Type B pancreatic cell (in vitro differentiated cells): Measurements from ENCODE around the gene TNNT1. TPM values are rescaled to one million over a fixed set of nuclear protein-coding genes. Genes with fewer than 3 reads are reported as not detected.
"Not testable (repeated sequence)": the region's sequence is repeated elsewhere in the genome, so short reads cannot be mapped to it uniquely, and the experiment has no call there.

ENCODE experiments used
- DNase-seq: peaks from one replicate; pipeline ENCODE4 v3.0.0; 2021; ENCODE audit warnings: mixed read lengths; ENCODE audit not compliant: unreplicated experiment; ENCODE audit errors: extremely low spot score
- H3K27ac Mint-ChIP-seq: 2 replicates; pipeline ENCODE4 v1.8.0; 2021; ENCODE audit warnings: mild to moderate bottlenecking, mixed read lengths
- H3K27me3 Mint-ChIP-seq: 2 replicates; pipeline ENCODE4 v1.8.0; 2021; ENCODE audit warnings: mixed read lengths
- H3K36me3 Mint-ChIP-seq: 2 replicates; pipeline ENCODE4 v1.8.0; 2021; ENCODE audit warnings: mixed read lengths
- H3K4me1 Mint-ChIP-seq: one replicate; pipeline ENCODE4 v1.8.0; 2021; ENCODE audit warnings: mixed read lengths; ENCODE audit not compliant: unreplicated experiment
- H3K4me3 Mint-ChIP-seq: 2 replicates; pipeline ENCODE4 v1.8.0; 2021; ENCODE audit warnings: mild to moderate bottlenecking, mixed read lengths
- H3K9me3 Mint-ChIP-seq: 2 replicates; pipeline ENCODE4 v1.8.0; 2021; ENCODE audit warnings: mixed read lengths
- total RNA-seq: library from RNA; stranded (reverse); gene quantifications from 2 replicates; pipeline ENCODE4 v1.2.1, GENCODE V29; 2021; ENCODE audit warnings: low replicate concordance
- TF ChIP-seq, protein P1 (sequence below): fragments of 200-600 bp; sonication (generic); conservative IDR thresholded peaks from 2 replicates; pipeline ENCODE4 v1.5.0; 2021; ENCODE audit warnings: antibody characterized with exemption, mild to moderate bottlenecking

TNNT1 gene
- total RNA-seq, 1 donor from 2014 or later = 27.6 TPM

DNA sequence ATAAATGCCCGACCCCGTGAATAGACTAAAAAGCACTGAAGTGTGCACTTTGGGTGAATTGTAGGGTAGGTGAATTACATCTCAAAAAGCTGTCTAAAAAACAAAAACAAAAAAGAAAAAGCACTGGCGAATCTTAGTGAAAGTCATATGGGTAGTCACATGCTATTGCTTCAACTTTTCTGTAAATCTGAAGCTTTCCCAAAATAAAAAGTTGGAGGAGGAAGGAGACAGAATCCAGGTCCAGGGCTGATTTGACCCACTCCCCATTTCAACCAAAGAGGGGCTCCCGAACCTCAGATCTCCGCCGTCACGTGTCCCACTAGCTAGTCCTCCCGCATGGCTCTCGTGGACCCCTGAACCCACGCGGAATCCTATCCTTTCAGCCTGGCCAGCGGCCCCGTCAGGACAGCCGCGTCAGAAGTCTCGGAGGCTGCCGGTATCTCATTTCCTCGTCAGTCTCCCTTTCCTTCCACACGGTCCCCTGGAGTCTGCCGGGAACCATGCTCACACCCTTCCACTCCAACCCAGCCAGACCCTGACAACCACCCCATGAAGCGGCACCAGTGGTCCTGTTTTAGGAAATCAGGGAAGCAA, 37.7 kb downstream of the TNNT1 start:
- Mint-ChIP-seq H3K36me3 (peaks cover 11% of the 10 kb centered on the region), H3K27ac (peak overlapping the region; percentile 39), H3K4me1 (peaks cover 20% of the 10 kb centered on the region), H3K9me3 (no peaks in the 10 kb centered on the region), H3K4me3 (no peak overlapping the region), H3K27me3 (no peaks in the 10 kb centered on the region)
- TF ChIP-seq, protein P1, sequence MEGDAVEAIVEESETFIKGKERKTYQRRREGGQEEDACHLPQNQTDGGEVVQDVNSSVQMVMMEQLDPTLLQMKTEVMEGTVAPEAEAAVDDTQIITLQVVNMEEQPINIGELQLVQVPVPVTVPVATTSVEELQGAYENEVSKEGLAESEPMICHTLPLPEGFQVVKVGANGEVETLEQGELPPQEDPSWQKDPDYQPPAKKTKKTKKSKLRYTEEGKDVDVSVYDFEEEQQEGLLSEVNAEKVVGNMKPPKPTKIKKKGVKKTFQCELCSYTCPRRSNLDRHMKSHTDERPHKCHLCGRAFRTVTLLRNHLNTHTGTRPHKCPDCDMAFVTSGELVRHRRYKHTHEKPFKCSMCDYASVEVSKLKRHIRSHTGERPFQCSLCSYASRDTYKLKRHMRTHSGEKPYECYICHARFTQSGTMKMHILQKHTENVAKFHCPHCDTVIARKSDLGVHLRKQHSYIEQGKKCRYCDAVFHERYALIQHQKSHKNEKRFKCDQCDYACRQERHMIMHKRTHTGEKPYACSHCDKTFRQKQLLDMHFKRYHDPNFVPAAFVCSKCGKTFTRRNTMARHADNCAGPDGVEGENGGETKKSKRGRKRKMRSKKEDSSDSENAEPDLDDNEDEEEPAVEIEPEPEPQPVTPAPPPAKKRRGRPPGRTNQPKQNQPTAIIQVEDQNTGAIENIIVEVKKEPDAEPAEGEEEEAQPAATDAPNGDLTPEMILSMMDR = no peak
- DNase-seq = no peak

DNA sequence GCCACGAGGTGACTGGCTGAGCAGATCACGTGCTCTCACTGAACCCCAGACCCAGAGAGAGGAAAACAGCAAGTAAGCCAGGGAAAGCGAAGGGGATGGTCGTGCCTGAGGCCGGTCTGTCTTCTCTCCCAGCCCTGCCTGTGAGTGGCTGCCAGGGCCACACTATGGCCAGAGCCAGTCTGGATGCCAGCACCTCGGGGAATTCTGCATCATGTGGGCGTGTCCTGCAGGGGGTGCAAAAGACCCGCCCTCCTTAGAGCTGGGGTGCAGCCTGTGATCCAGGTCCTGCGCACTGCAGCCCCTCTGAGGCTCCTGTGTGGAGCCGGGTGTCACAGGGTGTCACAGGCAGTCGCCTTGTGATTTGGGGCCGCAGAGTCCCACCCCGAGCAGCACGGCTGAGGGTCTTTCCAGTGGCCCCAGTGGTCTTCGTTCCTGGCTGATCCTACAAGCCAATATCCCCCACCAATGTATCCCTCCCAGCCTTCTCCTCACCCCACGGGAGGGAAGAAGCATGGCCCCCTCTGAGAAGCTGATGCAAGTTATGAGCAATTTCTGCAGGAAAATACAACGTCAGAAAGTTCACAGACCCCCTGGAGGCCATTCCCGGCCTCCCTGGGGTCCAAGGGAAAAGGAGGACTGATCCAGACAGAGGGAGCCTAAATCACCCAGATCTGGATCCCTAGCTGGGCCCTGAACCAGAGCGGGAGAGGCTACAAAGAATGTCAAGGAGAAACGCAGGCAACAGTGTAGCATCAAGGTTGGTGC, 39.3 kb downstream of the TNNT1 start:
- no peak overlapping the region for H3K27ac Mint-ChIP-seq
- H3K27me3 Mint-ChIP-seq = no peaks in the 10 kb centered on the region
- TF ChIP-seq, protein P1 = no peak
- DNase-seq = no peak
- no peaks in the 10 kb centered on the region for H3K9me3 Mint-ChIP-seq
- peaks cover 17% of the 10 kb centered on the region for H3K36me3 Mint-ChIP-seq
- H3K4me3 Mint-ChIP-seq = no peak overlapping the region
- peaks cover 6% of the 10 kb centered on the region for H3K4me1 Mint-ChIP-seq

DNA sequence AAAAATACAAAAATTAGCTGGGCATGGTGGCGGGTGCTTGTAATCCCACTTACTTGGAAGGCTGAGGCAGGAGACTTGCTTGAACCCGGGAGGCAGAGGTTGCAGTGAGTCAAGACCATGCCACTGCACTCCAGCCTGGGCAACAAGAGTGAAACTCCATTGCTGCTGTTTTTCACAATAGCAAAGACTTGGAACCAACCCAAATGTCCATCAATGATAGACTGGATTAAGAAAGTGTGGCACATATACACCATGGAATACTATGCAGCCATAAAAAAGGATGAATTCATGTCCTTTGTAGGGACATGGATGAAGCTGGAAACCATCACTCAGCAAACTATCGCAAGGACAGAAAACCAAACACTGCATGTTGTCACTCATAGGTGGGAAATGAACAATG, 41.8 kb downstream of the TNNT1 start:
- not testable (repeated sequence) for H3K27ac Mint-ChIP-seq, H3K4me1 Mint-ChIP-seq, H3K9me3 Mint-ChIP-seq, H3K4me3 Mint-ChIP-seq, H3K27me3 Mint-ChIP-seq, DNase-seq
- peaks cover 26% of the 10 kb centered on the region for H3K36me3 Mint-ChIP-seq

DNA sequence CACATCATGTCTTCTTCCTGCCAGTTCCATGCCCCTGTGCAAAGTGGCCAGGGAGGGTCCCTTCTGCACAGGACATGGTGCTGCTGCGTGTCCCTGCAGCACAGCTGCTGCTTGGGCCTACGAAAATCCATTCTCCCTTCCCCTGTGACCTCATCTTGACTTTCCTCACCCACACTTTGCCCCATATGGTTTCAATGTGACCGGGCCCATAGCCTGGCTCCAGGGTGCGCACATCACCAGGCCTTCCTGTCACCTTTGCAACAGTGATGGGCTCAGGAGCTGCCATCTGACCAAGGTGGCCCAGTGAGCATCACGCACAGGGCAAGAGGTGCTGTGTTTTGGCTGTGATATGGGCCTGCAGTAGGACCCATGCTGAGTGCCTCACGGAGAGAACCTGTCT, 42.4 kb downstream of the TNNT1 start:
- TF ChIP-seq, protein P1 = no peak

DNA sequence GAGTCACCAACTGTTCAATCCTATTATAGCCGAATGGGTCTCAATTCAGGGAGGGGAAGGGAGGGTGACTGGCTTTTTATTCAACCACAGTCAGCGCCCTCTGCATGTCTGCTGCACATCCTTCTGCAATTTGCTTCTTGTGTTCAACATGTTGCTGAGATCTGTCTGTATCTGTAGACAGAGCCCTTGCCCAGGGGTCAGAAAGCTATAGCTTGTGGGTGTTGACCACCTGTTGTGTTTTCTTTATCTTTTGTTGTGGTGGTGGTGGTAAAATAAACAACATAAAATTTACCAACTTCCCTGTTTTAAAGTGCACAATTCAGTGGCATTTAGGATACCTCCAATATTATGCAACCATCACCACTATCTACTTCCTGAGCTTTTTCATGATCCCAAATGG, 43.8 kb downstream of the TNNT1 start:
- Mint-ChIP-seq H3K9me3 (no peaks in the 10 kb centered on the region), H3K4me1 (peaks cover 1% of the 10 kb centered on the region)

More for the DNA sequence above, 42.4 kb downstream of the TNNT1 start:
- Mint-ChIP-seq H3K4me3 (no peak overlapping the region), H3K36me3 (peaks cover 31% of the 10 kb centered on the region), H3K4me1 (no peaks in the 10 kb centered on the region), H3K27ac (no peak overlapping the region), H3K9me3 (no peaks in the 10 kb centered on the region), H3K27me3 (no peaks in the 10 kb centered on the region)
- DNase-seq = no peak

DNA sequence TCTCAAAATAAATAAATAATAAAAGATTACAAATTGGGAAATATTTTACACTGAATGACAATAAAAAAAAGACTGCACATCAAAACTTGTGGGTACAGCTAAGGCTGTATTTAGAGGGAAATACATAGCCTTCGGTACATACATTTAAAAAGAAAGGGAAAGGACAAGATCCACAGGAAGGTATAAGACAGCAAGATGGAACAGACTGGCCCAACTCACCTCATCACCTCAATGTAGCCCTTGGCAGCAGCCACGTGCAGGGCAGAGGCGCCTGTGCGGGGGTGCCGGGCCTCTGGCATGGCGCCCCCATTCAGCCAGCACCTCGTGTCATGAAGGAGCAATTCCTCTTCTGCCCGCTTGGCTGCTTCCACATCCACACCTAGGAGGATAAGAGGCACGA, 45.8 kb downstream of the TNNT1 start:
- TF ChIP-seq, protein P1 = no peak
- peaks cover 8% of the 10 kb centered on the region for H3K4me1 Mint-ChIP-seq
- peaks cover 30% of the 10 kb centered on the region for H3K36me3 Mint-ChIP-seq
- DNase-seq = no peak
- H3K4me3 Mint-ChIP-seq = no peak overlapping the region
- no peak overlapping the region for H3K27ac Mint-ChIP-seq
- H3K9me3 Mint-ChIP-seq = no peaks in the 10 kb centered on the region
- no peaks in the 10 kb centered on the region for H3K27me3 Mint-ChIP-seq

More for the DNA sequence above, 43.8 kb downstream of the TNNT1 start:
- DNase-seq = no peak
- H3K27me3 Mint-ChIP-seq = no peaks in the 10 kb centered on the region
- no peak overlapping the region for H3K27ac Mint-ChIP-seq
- peaks cover 32% of the 10 kb centered on the region for H3K36me3 Mint-ChIP-seq
- TF ChIP-seq, protein P1 = no peak
- no peak overlapping the region for H3K4me3 Mint-ChIP-seq
